Stimulated activated CD8-positive, alpha-beta memory T cell treated with anti-CD3 and anti-CD28 coated beads, Interleukin-4, amount 100 ng/mL, for 4 hours (primary cell): ENCODE measurements around the gene B4GALT2.

ENCODE experiments used
- DNase-seq, 2 donors: peaks; one replicate each; pipeline ENCODE4 v3.0.0-alpha.2; 2020; ENCODE audit warnings: low read depth in 2 of 2, low spot score in 1 of 2

The B4GALT2 gene

DNA sequence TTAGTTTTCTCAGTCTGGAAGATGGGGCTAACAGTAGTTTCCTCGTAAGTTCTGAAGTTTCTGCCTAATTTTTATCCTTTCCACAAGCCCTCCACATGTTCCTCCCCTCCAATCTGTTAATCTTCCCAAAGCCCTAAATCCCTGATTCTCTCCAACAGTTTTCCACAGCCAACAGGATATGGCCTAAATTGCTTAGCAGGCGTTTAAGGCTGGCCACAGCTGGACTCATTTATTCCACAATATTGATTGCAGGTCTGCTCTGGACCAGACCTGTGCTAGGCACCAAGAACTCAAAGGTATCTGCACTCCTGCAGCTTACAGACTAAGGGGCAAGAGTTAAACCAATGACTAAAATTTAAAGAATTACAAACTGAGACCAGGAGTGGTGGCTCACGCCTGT lies 48.3 kb downstream of the B4GALT2 start:
- no peak for DNase-seq

DNA sequence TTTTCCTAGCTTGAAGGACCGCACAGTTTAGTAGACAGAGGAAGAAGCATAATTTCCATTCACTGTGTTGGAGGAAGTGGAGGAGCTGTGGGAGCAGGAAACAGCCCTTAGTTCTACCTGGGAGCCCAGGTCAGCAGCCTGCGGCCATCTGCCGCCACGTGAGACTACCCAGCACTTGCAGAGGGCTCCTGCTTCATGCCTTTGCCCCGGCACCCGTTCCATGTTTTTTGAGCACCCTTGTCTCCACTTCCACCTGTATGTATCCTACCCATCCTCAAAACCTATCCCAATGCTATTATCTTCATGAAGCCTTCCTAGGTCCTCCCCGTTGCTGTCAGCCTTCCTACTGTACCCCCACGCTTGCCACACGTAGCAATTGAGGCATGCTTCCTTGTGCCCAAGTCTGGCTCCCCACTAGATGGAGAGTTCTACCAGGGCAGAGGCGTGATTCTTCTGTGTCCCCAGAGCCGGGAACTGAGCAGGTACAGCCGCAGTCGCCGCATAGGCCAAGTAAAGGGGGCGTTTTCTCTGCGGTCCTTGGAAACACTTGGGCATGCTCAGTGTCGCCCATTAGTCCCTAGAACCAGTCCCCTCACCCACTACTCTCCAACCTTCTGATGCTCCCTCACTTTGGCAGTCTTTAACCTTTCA lies 50.4 kb downstream of the B4GALT2 start:
- DNase-seq = no peak

DNA sequence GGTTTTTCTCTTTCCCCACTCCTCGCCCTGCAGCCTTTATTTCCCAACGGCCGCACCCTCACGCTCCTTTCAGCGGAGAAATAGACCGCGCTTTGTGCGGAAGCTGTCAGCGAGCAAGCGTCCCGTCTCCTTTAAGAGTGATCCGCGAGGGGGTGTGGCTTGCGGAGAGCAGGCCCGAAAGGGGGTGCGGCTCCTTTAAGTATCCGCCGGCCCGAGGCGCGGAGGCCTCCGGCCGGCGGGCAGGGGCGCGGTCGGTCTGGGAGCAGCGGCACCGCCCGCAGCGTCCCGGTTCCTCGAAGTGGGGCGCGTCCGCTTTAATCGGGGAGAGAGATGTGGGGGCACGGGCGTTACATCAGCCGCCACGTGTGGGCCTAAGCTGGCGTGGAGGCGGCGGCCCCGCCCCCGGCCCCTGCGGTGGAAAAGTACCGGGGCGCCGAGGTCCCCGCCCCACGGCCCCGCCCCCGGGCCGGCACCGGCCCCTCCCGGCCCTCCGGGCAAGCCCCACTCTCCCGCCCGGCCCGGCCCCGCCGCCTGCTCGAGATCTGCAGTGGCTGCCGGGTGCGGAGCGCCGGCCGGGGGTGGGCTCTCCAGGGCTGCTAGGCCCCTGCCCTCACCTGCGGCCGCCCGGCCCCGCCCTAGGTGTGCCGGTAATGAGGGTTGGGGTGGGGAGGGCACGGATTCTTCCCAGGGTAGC lies 51.0 kb downstream of the B4GALT2 start:
- peak; percentile 63 to 75 for DNase-seq

DNA sequence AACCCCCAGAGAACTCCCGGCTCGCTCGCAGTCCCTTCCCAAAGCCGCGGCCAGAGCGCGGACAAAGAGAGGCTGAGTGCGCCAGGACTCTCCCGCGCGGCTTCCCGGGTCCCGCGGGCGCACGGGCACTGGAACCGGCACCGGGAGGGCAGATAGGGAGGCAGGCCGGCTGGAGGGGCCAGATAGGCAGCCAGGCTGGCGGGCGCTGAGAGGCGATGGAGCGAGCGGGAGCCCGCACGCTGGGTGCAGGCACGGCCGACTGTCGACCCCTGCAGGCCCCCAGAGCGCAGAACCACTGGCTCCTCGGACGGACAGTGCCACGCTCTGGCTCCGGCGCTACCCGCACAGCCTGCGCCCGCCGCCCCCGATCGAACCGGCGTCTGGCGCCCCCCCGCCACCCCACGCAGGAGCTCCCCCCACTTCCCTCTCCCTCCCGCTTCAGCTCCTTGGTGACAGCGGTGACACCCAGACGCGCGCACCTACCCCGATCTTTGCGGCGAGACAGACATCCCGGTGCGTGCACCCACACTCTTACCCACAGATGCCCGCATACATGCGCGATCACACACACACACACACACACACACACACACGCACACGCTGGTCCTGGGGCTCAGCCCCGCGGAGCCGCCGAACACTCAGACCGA lies 51.7 kb downstream of the B4GALT2 start:
- peak in 1 of 2 donors; percentile 30 for DNase-seq

DNA sequence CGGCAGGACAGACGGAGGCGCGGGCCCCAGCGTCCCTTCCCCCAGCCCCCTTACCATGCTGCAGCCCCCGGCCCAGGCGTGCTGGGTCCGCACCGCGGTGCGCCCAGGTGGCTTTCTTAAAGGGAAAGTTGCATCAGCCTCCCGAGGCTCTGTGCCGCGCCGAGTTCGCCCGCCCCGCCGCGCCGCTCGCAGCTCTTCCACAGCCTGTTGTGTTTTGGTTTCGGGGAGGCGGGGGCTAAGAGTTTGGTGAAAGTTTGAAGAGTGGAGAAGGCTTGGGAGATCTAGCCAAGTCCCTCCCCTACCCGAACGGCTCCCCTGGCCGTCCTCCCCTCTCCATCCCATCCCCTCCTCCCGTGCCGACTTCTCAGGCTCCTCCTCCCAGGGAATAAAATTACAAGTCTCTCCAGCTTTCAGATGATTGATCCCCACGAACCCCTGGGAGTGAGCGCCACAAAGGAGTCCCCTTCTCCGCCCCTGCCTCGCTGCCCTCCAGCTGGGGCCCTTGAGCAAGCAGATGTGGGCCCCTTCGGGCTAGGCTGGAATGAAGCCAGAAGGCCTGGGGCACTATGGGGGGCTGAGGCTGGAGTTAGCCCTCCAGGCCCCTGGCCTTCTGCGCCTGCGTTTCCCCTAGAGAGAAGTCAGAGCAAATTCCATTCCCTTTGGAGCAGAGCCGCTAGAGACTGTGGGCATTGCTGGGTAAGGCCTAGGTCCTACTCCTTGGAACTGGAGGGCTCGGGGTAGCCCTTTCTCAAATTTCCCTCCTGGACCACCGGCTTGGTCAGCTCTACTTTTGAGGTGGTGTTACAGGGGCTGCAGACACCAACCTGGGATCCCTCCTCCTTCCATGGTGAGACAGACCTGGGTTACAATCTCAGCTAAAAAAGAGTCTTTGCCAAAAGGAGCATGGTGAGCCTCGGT lies 52.5 kb downstream of the B4GALT2 start, which contains the start of gene SLC6A9:
SLC6A9 (minus strand) TSS at position 211 of the 918 bp plus-strand sequence. CDS start 7,185 bp downstream, outside the sequence.
- DNase-seq = no peak

DNA sequence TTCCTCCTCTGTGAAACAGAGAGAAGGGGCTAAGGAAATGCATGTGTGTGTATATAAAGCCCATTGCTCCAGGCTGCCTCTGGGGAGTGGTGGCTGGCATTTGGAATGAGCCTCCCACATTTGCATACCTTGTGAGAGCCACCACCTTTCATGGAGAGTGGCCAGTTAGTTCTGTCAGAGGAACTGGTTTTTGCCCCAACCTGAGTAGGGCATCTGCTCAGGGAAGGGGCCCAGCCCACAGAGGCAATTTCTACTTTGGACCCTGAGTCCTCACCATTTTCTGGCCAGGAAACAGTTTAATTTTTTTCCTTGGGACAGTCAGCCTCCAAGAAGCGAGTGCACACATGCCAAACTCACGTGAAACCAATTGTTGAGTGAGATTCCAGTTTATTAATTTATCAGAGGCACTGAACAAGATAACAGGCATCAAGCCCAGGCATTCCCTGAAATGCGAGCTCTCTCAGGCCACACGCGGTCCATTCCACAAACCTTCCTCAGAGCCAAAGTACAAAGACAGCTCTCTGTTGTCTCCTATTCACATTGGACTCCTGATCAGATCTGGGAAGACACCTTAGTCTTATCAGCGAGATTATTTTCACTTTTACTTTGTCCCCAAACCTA lies 53.3 kb downstream of the B4GALT2 start:
- DNase-seq = no peak

DNA sequence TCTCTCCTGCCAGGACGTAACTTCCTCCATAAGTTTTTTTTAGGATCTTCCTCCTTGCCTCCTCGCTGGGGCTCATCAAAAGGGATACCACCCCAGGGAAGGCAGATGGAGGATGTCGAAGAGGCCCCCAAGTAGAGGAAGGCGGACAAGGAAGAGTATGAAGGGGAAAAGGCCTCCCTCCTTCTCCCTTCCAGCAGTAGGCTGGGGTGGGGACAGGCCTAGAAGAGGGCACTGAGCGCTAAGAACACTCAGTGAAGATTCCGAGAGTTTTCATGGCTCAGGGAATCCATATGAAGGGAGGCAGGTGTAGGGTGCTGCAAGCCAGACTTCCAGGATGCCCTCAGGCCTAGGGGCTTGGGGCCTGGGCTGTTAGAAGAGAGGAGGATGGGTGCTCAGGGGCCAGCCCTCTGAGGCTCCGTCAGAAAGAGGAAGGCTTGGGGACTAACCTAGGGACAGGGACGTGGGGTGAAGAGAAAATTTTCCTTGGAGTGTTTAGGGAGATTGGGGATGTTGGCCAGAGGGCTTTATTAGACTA lies 54.1 kb downstream of the B4GALT2 start:
- DNase-seq = no peak

DNA sequence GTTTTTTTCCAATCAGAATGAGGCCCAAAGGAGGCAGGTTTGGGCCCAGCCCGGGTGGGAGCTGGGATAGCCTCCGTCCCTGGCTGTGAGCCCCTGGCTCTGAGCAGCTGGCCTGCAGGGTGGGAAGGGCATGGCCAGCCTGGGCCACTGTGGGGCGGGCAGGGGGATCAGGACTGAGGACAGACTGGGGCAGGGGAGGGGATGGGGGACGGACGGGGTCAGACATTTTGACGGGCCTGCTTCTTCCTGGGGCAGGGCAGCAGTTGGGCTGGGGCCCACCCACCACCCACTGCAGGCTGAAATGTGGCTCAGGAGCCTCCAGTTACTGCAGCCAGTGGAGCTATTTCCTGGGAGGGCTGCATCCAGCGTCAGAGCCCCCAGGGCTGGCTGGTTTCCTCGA lies 54.7 kb downstream of the B4GALT2 start:
- DNase-seq = no peak

DNA sequence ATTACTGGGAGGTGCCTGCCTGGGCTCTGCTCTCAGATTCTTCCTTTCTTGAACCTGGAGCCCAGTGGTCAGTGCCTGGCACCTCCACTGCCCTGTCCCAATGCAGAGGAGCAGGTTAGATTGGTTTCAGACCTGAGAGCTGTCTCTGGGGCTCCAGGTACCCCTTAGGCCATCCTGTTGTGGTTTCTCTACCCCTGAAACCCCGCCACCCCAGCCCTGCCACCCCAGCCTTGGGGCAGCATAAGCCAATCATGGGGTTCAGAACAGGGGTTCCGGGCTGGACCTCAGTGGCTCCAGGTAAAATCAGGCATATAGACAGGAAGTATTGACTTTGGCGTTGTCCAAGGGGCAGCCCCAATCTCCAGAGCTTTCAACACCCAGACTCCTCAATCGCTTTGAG lies 55.4 kb downstream of the B4GALT2 start:
- no peak for DNase-seq

DNA sequence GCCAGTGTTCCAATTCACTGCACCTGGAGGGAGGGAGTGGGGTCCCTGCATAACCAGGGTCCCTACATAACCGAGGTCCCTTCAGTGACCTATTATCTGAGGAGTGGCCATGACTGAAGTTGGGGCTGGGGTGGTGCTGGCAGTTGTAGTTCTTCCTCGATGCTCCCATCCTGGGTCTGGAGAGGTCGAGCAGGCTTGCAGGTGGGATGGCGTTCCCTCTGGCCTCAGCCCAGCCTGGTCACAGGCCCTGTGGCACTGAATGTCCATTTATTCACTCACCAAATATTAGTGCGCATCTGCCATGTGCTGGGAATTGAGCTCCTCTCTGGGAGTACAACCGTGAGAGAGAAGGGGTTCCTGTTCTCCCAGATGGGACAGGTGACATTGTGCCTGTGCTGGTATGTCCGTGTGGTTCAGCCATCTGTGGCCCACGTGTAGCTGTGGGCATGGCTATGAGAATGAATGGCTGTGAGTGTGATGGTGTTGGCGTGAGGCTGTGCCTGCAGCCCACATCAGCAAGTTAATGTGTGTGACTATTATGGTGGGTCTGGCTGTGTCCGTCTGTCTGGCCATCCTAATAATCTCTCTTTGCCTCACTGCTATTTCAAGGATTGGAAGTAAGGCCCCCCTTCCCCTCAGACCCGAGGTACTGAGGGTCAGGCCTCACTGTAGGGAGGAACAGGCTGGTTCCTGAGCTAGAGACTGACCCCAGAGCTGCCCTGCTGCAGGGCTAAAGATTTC lies 56.1 kb downstream of the B4GALT2 start:
- no peak for DNase-seq

DNA sequence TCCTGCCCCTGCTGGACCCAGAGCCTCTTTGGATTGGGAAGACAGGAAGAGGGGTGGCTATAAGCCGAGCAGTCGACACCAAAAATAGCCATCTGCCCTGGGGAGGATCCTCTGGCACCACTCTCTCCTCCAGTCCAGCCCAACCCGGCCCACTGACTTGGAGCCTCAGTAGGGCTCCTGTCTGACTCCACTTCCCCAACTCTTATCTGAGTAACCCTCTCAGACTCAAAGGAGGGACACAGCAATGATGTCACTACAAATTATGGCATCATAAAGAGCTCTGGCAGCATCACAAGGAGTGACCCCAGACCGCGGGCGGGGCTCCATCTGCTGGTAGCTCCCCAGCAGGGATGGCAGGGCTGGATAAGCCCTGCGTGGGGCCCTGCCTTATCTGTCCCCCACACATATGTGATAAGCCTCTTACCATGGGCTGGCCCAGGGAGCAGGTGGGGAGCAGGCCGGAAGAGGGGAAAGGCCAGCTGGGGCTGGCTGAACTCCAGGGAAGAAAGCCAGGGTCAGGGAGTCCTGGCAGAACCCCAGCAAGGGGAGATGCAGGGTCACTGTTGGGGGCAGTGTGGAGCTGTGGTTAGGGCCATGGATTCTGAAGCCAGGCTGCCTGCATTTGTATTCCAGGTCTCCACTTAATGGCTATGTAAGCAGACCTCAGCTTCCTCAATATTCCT lies 56.9 kb downstream of the B4GALT2 start:
- DNase-seq = no peak

DNA sequence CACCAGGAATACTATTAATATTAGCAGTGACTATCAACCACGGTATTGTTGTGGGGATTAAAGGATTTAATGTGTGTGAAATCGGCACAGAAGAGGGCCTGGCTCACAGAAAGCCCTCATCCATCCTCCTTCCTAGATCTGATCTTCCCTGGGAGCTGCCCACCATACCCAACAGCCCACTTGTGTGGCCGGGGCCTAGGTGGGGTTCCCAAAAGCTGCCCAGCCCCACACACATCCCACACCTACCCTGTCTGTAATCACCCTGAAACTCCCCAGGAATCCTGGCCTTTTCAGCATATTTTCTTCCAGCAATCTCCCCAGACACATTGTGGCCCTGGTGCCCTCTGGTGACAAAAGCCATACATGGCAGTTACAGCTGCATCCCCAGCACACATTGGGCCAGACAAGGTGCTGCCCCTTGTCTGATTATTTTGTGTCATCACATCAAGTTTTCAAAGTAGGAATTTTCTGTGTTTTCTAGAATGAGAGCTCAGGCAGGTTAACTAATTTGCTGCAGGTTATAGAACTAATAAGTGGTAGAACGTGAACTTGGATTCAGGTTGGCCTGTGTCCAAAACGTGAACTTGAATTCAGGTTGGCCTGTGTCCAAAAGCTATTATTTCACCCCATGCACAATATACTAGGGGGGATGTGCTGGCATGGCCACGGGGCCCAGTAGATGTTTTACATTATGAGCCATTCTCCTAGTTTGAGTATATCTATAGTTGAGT lies 57.6 kb downstream of the B4GALT2 start:
- DNase-seq = peak; percentile 28 to 35

DNA sequence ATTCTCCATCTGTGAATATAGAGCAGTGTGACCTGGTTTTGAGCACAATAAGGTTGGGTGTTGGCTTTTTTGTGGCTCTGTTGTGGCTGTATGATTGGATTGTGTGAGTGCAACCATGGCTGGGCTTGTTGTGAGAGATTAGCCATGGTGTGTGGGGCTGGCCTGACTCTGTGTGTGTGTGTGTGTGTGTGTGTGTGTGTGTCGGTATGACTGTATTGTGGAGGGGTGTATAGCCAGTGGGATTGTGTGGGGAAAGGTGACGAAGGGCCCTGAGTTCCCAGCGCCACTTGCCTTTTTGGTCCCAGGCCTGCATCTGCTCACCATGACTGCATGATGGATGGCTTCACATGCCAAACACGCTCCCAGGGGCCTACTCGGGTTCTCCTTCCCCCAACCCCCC lies 58.1 kb downstream of the B4GALT2 start:
- DNase-seq = no peak

DNA sequence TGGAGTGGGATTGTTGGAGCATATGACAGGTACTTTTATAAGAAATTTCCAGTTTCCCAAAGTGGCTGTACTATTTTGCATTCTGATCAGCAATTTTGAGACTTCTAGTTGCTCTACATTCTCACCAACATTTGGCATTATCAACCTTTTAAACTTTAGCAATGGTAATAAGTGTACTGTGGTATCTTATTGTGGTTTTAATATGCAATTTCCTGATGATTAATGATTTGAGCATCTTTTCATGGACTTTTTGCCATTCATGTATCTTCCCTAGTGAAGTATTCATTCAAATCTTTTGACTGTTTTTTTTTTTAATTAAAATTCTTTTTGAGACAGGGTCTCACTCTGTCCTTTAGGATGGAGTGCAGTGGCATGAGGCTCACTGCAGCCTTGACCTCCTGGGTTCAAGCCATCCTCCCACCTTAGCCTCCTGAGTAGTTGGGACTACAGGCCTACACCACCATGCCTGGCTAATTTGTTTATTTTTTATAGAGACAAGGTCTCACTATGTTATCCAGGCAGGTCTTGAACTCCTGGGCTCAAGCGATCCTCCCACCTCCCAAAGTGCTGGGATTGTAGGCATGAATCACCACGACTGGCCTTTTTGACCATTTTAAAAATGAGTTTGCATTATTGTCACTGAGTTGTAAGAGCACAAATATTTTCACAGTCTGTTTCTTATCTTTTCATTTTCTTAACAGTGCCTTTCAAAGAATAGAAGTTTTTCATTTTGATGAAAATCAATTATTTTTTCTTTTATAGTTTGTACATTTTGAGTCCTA lies 60.1 kb downstream of the B4GALT2 start:
- no peak for DNase-seq

DNA sequence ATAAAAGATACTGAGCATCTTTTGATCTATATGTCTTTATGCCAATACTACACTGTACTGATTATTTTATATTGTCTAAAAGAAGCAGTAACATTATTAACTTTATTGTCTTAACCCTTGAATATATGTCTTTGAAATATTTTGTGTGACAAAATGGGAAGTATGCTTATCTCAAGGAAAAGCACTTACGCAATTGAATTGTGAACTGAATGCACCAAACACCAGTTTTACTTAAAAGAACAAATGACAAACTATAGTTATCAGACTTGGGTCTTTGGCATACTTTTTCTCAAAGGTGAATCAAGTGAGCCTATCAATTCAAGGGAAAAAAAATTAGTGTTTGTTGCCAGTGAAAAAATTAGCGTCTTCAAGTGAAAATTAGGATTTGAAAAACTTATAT lies 61.4 kb downstream of the B4GALT2 start:
- no peak for DNase-seq
